ENCODE results near the gene ILF2.

- TF ChIP-seq CSRNP3 (CRISPR knock-in tag; IDR thresholded peaks at IDR 0.05), result no peak
- no peak for TF ChIP-seq ZNF70 (CRISPR knock-in tag; IDR thresholded peaks at IDR 0.05)
- no peak for TF ChIP-seq PATZ1 (CRISPR knock-in tag; IDR thresholded peaks at IDR 0.05; ENCODE audit: borderline replicate concordance)
- TF ChIP-seq ZNF565 (CRISPR knock-in tag; conservative IDR thresholded peaks at IDR 0.05; ENCODE audit: low read depth), result no peak
- TF ChIP-seq OSR1 (CRISPR knock-in tag; IDR thresholded peaks at IDR 0.05), result no peak
- TF ChIP-seq TCF4 (CRISPR knock-in tag; IDR thresholded peaks at IDR 0.05; ENCODE audit: borderline replicate concordance), result no peak
- no peak for TF ChIP-seq SNAI2 (CRISPR knock-in tag; IDR thresholded peaks at IDR 0.05)
These were observed 51.6 kb downstream of the ILF2 start for GRCh38 chr1:153619171-153619570.

All from SK-N-SH treated with all-trans-retinoic acid at 6 μM for 48 hours (cell line).